GM06990 (cell line): Measurements from ENCODE around the gene SLC35F3.

ENCODE experiments used
- DNase-seq: peaks from one replicate; pipeline ENCODE4 v3.0.0-alpha.2; 2011; ENCODE audit not compliant: insufficient read length; ENCODE audit errors: extremely low read depth
- H3K27me3 ChIP-seq: replicated peaks from 2 replicates; pipeline ENCODE4 v1.6.0; 2011; ENCODE audit warnings: low read length; ENCODE audit not compliant: control insufficient read depth, insufficient read depth
- H3K36me3 ChIP-seq: 2 replicates; pipeline ENCODE4 v1.5.1; 2011; ENCODE audit warnings: low read length; ENCODE audit not compliant: control insufficient read depth, insufficient read depth
- H3K4me3 ChIP-seq: replicated peaks from 2 replicates; pipeline ENCODE4 v1.5.1; 2011; ENCODE audit warnings: low read depth, mild to moderate bottlenecking, control low read depth, low read length
- CTCF ChIP-seq: IDR thresholded peaks from 2 replicates; pipeline ENCODE4 v1.5.1; 2011; ENCODE audit warnings: low read length, control low read depth, mild to moderate bottlenecking, inconsistent platforms; ENCODE audit not compliant: insufficient read depth, poor library complexity, severe bottlenecking

Gene SLC35F3

DNA sequence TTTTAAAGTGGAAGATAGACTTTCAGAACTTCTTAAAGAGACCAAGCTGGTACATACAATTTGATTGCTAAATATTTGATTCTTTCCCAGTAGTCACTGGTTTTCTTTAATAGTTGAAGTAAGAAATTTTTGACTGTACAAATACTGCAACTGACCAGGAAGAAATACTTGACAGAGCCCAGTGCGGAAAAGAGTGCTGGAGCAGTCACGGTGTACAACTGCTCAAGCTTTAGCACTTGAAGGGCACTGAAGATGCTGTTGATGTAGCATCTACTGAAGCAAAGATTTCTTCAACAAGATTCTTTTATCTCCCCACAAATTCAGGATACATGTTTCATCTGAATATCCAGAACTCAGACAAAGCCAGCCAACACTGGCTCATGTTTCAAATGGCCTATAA is 41.5 kb downstream of the SLC35F3 start:
- no peak overlapping the region for H3K4me3 ChIP-seq
- H3K27me3 ChIP-seq: no peaks in the 10 kb centered on the region
- DNase-seq: no peak
- no peak for TF ChIP-seq CTCF
- H3K36me3 ChIP-seq: no peaks in the 10 kb centered on the region

- H3K36me3 ChIP-seq: no peaks in the 10 kb centered on the region
- no peak for DNase-seq
- H3K4me3 ChIP-seq: no peak overlapping the region
- no peaks in the 10 kb centered on the region for H3K27me3 ChIP-seq
- no peak for TF ChIP-seq CTCF
These were observed 42.2 kb downstream of the SLC35F3 start for GRCh38 chr1:233946724-233947123.

DNA sequence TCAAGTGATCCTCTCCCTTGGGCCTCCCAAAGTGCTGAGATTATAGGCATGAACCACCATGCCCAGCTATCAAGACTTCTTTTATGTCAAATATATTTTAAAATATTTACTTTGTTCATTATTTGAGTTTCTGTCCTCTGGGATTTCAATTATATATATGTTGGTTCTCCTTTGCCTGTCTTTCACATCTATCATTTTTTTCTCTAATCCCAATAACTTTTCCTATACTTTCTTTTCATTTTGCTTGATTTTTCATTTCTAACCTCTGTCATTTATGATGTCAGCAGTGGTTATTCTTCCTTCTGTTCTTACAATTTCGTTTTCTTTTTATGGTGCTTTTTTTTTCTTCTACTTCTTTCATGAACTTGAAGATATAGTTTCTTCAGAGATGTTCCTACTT is 47.3 kb downstream of the SLC35F3 start:
- TF ChIP-seq CTCF: no peak
- Histone ChIP-seq H3K4me3 (no peak overlapping the region), H3K27me3 (no peaks in the 10 kb centered on the region; the same call in 1 of the 2 replicates), H3K36me3 (no peaks in the 10 kb centered on the region)
- DNase-seq: no peak

DNA sequence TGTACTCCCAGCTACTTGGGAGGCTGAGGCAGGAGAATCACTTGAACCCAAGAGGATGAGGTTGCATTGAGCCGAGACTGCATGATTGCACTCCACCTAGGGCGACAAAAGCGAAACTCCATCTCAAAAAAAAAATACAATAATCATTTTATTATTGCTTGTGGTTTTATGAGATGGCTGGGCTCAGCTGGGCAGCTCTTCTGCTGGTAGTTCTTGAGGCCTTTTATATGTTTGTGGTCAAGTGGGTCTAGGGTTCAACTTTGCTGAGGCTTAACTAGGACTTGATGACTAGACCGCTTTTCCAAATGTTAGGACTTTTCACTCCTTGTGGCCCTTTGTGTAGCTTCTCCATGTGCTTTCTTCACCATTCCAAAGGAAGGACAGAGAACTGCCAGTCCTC is 53.2 kb downstream of the SLC35F3 start:
- TF ChIP-seq CTCF: no peak

GRCh38 chr1:233959102-233959501 is 54.6 kb downstream of the SLC35F3 start:
- no peak for TF ChIP-seq CTCF
- DNase-seq: no peak
- H3K4me3 ChIP-seq: no peak overlapping the region
- H3K27me3 ChIP-seq: no peaks in the 10 kb centered on the region; the same call in 1 of the 2 replicates
- H3K36me3 ChIP-seq: no peaks in the 10 kb centered on the region

More for the DNA sequence above, 53.2 kb downstream of the SLC35F3 start:
- Histone ChIP-seq H3K36me3 (no peaks in the 10 kb centered on the region), H3K27me3 (no peaks in the 10 kb centered on the region; the same call in 1 of the 2 replicates), H3K4me3 (no peak overlapping the region)
- no peak for DNase-seq

- TF ChIP-seq CTCF: no peak
- no peak for DNase-seq
- Histone ChIP-seq H3K27me3 (no peaks in the 10 kb centered on the region; the same call in 1 of the 2 replicates), H3K36me3 (no peaks in the 10 kb centered on the region), H3K4me3 (no peak overlapping the region)
These were observed 55.5 kb downstream of the SLC35F3 start for GRCh38 chr1:233959971-233960370.
